ENCODE results near the gene FRMD1.

DNA sequence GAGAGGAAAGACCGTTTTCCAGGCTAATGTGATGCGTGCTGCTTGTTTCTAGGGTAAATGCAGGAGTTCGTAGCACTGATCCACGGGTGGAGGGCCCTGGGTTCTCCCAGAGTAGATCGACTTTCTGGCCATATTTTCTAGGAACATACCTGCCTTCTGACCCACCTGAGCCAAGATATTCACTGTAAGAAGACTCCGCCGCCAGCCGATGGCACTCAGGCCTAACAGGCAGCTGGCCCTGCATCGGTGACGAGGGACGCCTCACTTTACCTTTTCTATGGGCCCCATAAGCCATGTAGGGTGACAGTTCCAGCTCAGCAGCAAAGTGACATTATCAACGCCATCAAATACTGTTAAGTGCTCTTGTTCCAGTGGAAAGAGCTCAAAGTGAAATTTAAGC, 30.2 kb upstream of the FRMD1 start:
- no peak for TF ChIP-seq CTCF (IDR thresholded peaks at IDR 0.05; ENCODE audit: low read depth, low read length, poor library complexity, severe bottlenecking)
- TF ChIP-seq EZH2phosphoT487 (IDR thresholded peaks at IDR 0.05; ENCODE audit: borderline replicate concordance, low read length) = no peak

Data from DOHH2 (cell line).